Measurements from ENCODE around the gene NHEJ1.

NHEJ1 gene

DNA sequence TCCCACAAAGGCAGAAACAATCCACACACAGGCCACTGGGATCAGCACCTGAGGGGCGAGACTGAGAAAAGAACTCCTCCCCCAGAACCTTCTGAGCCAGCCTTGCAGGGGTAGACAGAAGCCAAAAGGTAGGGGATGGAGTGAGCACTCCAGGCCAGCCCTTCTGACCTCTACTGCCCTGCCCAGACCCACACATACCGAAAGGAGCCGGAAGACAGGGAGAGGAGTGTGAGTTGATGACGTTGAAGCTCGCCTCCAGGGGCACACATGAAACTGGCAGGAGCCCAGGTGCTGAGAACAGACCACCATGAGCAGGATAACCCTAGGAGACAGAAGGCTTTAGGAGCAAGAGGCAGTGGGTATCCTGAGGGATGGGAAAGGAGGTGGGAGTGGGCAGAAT, 7.4 kb upstream of the NHEJ1 start:
- DNase-seq (ENCODE audit: low spot score), result no peak

GRCh38 chr2:219165058-219165911, 4.7 kb upstream of the NHEJ1 start:
- DNase-seq (ENCODE audit: low spot score), result no peak

GRCh38 chr2:219163156-219163555, 2.5 kb upstream of the NHEJ1 start:
- no peak for DNase-seq (ENCODE audit: low spot score)

- no peak for DNase-seq (ENCODE audit: low spot score)
Measured at GRCh38 chr2:219161097-219161496, 482 bp upstream of the NHEJ1 start.

- DNase-seq (ENCODE audit: low spot score), result no peak
Measured at GRCh38 chr2:219159771-219160185, 837 bp downstream of the NHEJ1 start.

DNA sequence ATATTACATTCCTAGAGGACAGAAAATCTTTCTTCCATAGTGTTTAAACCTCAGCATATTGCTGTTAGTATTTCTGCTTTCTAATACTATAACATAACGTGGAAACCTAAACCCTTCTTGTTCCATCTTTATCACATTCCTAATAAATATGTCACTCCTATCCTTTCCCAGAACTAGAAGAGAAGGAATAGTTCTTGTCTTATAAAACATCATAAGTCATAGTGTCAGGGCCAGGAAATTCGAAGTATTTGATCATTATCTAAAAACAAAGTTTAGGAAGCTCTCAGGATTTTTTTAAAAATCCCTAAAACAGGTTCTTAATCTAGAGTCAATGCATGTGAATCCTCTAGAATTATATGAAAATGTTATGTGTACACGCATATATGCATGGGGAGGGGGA, 2.0 kb downstream of the NHEJ1 start:
- DNase-seq (ENCODE audit: low spot score), result no peak

DNA sequence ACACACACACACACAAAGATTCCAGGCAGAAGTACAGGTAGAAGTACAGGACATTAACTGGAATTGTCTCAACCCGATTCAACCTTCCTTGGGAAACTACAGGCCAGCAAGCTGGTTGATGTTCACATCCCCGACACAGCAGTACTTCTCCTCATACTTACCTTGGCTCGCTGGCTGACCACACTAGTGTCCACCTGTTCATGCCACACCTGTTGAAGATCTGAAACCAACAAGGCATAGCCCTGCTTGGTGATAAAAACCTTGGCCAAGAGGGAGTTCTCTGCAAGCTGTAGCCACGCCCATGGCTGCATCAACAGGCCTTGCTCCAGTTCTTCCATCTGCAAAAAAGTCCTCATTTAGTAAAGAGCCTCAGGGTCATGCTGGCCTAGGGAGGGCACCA, 2.6 kb downstream of the NHEJ1 start:
- DNase-seq (ENCODE audit: low spot score), result no peak

GRCh38 chr2:219157396-219157795, 3.2 kb downstream of the NHEJ1 start:
- no peak for DNase-seq (ENCODE audit: low spot score)

GRCh38 chr2:219155054-219155644, 5.5 kb downstream of the NHEJ1 start:
- DNase-seq (ENCODE audit: low spot score), result peak; percentile 65

DNA sequence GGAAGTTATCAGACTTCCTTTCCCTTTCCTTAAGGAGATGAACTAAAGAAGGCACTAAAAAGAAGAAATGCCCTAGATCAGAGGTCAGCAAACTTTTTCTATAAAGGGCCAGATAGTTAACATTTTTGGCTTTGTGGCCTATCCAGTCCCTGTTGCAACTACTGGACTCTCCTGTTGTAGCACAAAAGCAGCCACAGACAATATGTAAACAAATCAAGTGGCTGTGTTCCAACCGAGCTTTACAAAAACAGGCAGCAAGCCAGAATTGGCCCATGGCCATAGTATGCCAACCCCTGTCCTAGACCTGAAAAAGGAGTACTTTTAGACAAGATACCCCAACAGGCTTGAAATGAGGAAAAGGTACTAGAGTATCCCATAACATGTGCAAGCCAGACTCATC, 10.9 kb downstream of the NHEJ1 start:
- no peak for DNase-seq (ENCODE audit: low spot score)

DNA sequence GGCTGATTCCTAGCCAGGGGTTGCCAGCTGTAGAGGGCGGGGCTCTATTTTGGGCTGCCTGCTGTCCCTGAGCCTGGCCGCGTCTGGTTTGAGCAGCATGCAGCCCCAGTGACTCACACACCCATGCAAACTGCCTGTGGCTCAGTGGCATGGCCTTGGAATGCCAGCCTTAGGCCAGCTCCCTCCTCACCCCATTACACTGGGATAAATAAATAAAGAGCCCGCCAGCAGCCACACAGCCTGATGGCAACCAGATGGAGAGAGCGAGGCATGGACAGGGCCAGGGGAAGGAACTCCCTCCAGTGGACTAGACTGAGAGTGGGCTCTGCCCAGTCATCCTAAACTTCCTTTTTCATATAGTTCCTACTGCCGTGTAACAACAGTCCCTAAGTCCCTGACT, 18.3 kb downstream of the NHEJ1 start:
- DNase-seq (ENCODE audit: low spot score), result no peak

GRCh38 chr2:219140722-219141121, 19.9 kb downstream of the NHEJ1 start:
- DNase-seq (ENCODE audit: low spot score), result no peak

GRCh38 chr2:219133976-219134375, 26.6 kb downstream of the NHEJ1 start:
- no peak for DNase-seq (ENCODE audit: low spot score)

GRCh38 chr2:219131744-219132143, 28.9 kb downstream of the NHEJ1 start:
- DNase-seq (ENCODE audit: low spot score), result no peak

GRCh38 chr2:219131327-219131726, 29.3 kb downstream of the NHEJ1 start:
- DNase-seq (ENCODE audit: low spot score), result no peak

DNA sequence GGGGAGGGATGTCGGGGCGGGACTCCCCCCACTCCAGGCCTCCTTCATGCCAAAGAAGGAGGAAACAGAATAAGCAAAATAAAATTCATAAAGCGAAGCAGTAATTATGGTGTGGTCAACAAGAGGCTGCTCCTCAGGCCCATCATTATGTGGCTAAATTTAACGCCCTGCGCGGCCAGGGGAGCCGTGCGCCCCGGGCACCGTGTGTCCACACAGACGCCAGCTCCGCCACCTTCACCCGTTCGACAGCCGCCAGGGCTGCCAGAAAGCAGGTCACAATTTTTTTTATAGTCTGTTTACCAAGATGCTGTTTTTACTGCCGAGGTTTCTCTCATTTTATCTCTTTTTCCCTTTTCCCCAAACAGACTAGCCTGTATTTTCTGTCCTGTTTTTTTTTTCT, 31.0 kb downstream of the NHEJ1 start:
- no peak for DNase-seq (ENCODE audit: low spot score)

GRCh38 chr2:219128396-219128795, 32.2 kb downstream of the NHEJ1 start:
- no peak for DNase-seq (ENCODE audit: low spot score)

- DNase-seq (ENCODE audit: low spot score), result no peak
Measured at GRCh38 chr2:219127037-219127635, 33.5 kb downstream of the NHEJ1 start.

- DNase-seq (ENCODE audit: low spot score), result no peak
Measured at GRCh38 chr2:219126555-219126954, 34.1 kb downstream of the NHEJ1 start.

GRCh38 chr2:219125886-219126270, 34.7 kb downstream of the NHEJ1 start:
- DNase-seq (ENCODE audit: low spot score), result no peak

- DNase-seq (ENCODE audit: low spot score), result no peak
Measured at GRCh38 chr2:219125225-219125885, 35.3 kb downstream of the NHEJ1 start.

- DNase-seq (ENCODE audit: low spot score), result no peak
Measured at GRCh38 chr2:219124381-219125110, 36.1 kb downstream of the NHEJ1 start.
